Pancreas (tissue), 10 donors: ENCODE data around the gene BMPR1A. TPM values are rescaled to one million over a fixed set of nuclear protein-coding genes. Genes with fewer than 3 reads are reported as not detected.

Source experiments
- ATAC-seq, 4 donors: fragments of 200-7000 bp; cut with Tn5 transposase; one replicate each; pipeline versions ENCODE4 v1.8.0 to v1.9.1; 2020; ENCODE audit warnings: mild to moderate bottlenecking in 4 of 4, moderate library complexity in 4 of 4
- DNase-seq, 6 donors: peaks; one replicate each; pipeline ENCODE4 v3.0.0-alpha.2; 2020
- FAIRE-seq: peaks from 2 replicates; lab custom pipeline; 2012; peaks lifted over from hg19 to GRCh38; lab: Jason Lieb, UNC
- H3K27ac ChIP-seq, 4 donors: fragments of 200-600 bp; sonication (generic); 1 replicate in 3 of 4; 2 replicates in 1 of 4; pipeline versions ENCODE4 v1.5.0 to v1.8.0; 2020
- H3K27me3 ChIP-seq, 4 donors: fragments of 200-600 bp; one replicate each; pipeline ENCODE4 v1.8.0; 2021
- H3K36me3 ChIP-seq, 3 donors: fragments of 200-600 bp; sonication (generic) in 1 of 3; one replicate each; pipeline versions ENCODE4 v1.5.0 to v1.8.0; 2020 to 2021
- H3K4me1 ChIP-seq, 3 donors: fragments of 200-600 bp; one replicate each; pipeline ENCODE4 v1.8.0; 2021
- H3K4me3 ChIP-seq, 4 donors: fragments of 200-600 bp; sonication (generic) in 2 of 4; one replicate each; pipeline versions ENCODE4 v1.5.0 to v1.8.0; 2020 to 2021
- H3K9me3 ChIP-seq, 4 donors: fragments of 200-600 bp; one replicate each; pipeline ENCODE4 v1.8.0; 2021
- CTCF ChIP-seq, 4 donors: fragments of 200-600 bp; sonication (generic) in 3 of 4; IDR thresholded peaks; one replicate each; pipeline versions ENCODE4 v1.5.0 to v1.8.0; 2021; ENCODE audit warnings: antibody characterized with exemption in 4 of 4
- WGBS, 2 donors: extraction: QIAGEN DNeasy Blood & Tissue Kit; methylation state at CpG; one replicate each; pipeline ENCODE4 v1.1.7; 2013; 5-methylcytosine and 5-hydroxymethylcytosine counted together
- intact Hi-C, 3 donors: fragments of 100-400 bp; cut with DNase I; formaldehyde crosslinking; loops; one replicate each; pipeline versions ENCODE4 v1.11.1 to v1.14.2; 2022
- polyA plus RNA-seq, 2 donors: library from polyadenylated mRNA; stranded (reverse); fragments of 200-250 nt; gene quantifications; one replicate each; pipeline ENCODE4 v1.2.3, GENCODE V29; 2013
- total RNA-seq, 6 donors: library from RNA; stranded (reverse); fragmentation: NEBNext Ultra II Directional in 4 of 6; extraction: Animal tissue kit (Norgen Biotek cat#: 25700) in 4 of 6; gene quantifications; one replicate each; pipeline versions ENCODE4 v1.2.1 to v1.2.4, GENCODE V29; 2021 to 2023
- donor health status: healthy with polysubstance abuse.
- donor health status: DM: no; HTN: no; CAD: no; lungs with moderate emphysema.
- donor health status: DM: no; HTN: no; CAD: no.
- donor health status: control.
- donor health status: control.
- donor health status: Bipolar disorder and iron deficiency.
- donor health status: DM: yes; HTN: yes; CAD: no.
- donor health status: DM: no; HTN: no; CAD: no.
- donor health status: DM: no; HTN: no; CAD: no.
- donor health status: DM: yes; HTN: yes; CAD: no.

Gene BMPR1A
- total and polyA plus RNA-seq, 8 donors = 3.5 to 22.3 (median 11.1) TPM

- ATAC-seq (no peak), DNase-seq (no peak), FAIRE-seq (no peak)
- Histone ChIP-seq H3K36me3 (no peaks in the 10 kb centered on the region), H3K4me1 (peaks cover 0 to 7% (median 4%) of the 10 kb centered on the region in 3 donors), H3K9me3 (no peaks in the 10 kb centered on the region), H3K27ac (no peak overlapping the region), H3K4me3 (no peak overlapping the region), H3K27me3 (no peaks in the 10 kb centered on the region)
- TF ChIP-seq CTCF (IDR thresholded peaks at IDR 0.05) = no peak
- 89 to 97% methylated on average over 5 of the region's 5 CpGs for WGBS, 2 donors
- intact Hi-C loops = no loop called here
These were observed 45.6 kb downstream of the BMPR1A start for GRCh38 chr10:86801995-86802394.

DNA sequence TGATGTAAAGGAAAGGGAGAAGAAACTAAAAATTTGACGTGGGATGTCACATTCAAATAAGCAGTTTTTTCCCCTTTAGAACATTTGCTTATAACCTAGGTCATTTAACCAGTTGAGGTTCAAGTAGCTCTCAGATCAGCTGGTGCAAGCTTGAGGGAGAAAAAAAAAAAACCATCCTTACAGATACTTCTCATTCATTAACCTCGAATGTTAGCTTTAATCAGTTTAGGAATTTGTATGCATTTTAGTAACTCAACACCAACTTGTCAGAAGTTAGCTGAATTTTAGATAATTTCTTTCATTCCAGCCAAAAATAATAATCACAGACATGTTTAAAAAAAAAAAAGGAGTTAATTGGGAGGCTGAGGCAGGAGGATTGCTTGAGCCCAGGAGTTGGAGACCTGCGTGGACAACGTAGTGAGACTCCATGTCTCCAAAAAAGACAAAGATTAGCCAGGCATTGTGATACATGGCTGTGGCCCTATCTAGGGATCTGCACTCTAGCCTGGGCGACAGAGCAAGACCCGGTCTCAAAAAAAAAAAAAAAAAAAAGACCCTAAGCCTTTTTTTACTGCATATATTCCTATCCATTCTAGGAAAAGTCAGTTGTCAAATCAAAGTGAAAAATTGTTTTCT lies 46.2 kb downstream of the BMPR1A start:
- no peak for ATAC-seq
- no peaks in the 10 kb centered on the region for H3K36me3 ChIP-seq
- no peaks in the 10 kb centered on the region for H3K27me3 ChIP-seq
- WGBS, 2 donors = 79 to 82% methylated on average over 6 of the region's 6 CpGs
- no peak for FAIRE-seq
- no peak for TF ChIP-seq CTCF (IDR thresholded peaks at IDR 0.05)
- intact Hi-C loops = no loop called here
- H3K4me3 ChIP-seq = no peak overlapping the region
- no peak for DNase-seq
- peaks cover 0 to 7% (median 4%) of the 10 kb centered on the region in 3 donors for H3K4me1 ChIP-seq
- H3K27ac ChIP-seq = no peak overlapping the region
- H3K9me3 ChIP-seq = no peaks in the 10 kb centered on the region

- 84 to 90% methylated on average over 2 of the region's 2 CpGs for WGBS, 2 donors
- Histone ChIP-seq H3K9me3 (no peaks in the 10 kb centered on the region), H3K36me3 (no peaks in the 10 kb centered on the region), H3K4me3 (no peak overlapping the region), H3K27me3 (no peaks in the 10 kb centered on the region), H3K4me1 (peaks cover 0 to 7% (median 4%) of the 10 kb centered on the region in 3 donors), H3K27ac (no peak overlapping the region)
- FAIRE-seq = no peak
- no peak for DNase-seq
- no peak for ATAC-seq
- no peak for TF ChIP-seq CTCF (IDR thresholded peaks at IDR 0.05)
- intact Hi-C loops = no loop called here
These were observed 46.7 kb downstream of the BMPR1A start for GRCh38 chr10:86803156-86803555.

GRCh38 chr10:86804805-86805204 lies 48.4 kb downstream of the BMPR1A start:
- DNase-seq (no peak), ATAC-seq (no peak), FAIRE-seq (no peak)
- intact Hi-C loops = no loop called here
- Histone ChIP-seq H3K27ac (no peak overlapping the region), H3K4me3 (no peak overlapping the region), H3K36me3 (no peaks in the 10 kb centered on the region), H3K27me3 (no peaks in the 10 kb centered on the region), H3K9me3 (no peaks in the 10 kb centered on the region), H3K4me1 (no peaks in the 10 kb centered on the region)
- TF ChIP-seq CTCF (IDR thresholded peaks at IDR 0.05) = no peak
- 97 to 98% methylated on average over 3 of the region's 3 CpGs for WGBS, 2 donors

DNA sequence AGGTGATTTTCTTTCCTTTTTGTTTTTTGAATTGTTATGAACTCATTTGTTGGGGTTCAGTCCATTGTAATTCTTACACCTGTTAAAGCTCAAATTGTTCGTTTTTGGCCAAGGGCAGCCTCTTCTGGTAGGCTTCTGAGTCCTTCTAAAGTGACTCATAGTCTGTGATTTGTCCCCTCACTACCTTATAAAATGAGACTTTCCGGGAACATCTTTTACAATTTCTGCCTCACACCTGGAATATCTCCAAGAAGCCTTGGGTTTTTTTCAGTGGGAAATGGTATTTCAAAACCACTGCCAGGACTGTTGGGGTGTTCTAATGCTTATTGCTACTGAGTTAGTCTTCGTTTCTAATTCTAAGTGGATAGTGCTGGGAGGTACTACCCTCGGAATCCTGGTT lies 56.7 kb downstream of the BMPR1A start:
- intact Hi-C loops = no loop called here
- Histone ChIP-seq H3K9me3 (no peaks in the 10 kb centered on the region), H3K27me3 (no peaks in the 10 kb centered on the region), H3K4me1 (no peaks in the 10 kb centered on the region), H3K4me3 (no peak overlapping the region), H3K27ac (no peak overlapping the region), H3K36me3 (no peaks in the 10 kb centered on the region)
- DNase-seq (no peak), FAIRE-seq (no peak), ATAC-seq (no peak)
- WGBS, 2 donors = 81 to 82% methylated on average over 4 of the region's 4 CpGs
- TF ChIP-seq CTCF (IDR thresholded peaks at IDR 0.05) = no peak
